ENCODE results near the gene HOGA1. TPM values are rescaled to one million over a fixed set of nuclear protein-coding genes. Genes with fewer than 3 reads are reported as not detected.
"Not testable (repeated sequence)": the region's sequence is repeated elsewhere in the genome, so short reads cannot be mapped to it uniquely, and the experiment has no call there.

HOGA1 gene
- polyA plus RNA-seq, 3 donors = 1.2 to 6.6 (median 4.6) TPM

DNA sequence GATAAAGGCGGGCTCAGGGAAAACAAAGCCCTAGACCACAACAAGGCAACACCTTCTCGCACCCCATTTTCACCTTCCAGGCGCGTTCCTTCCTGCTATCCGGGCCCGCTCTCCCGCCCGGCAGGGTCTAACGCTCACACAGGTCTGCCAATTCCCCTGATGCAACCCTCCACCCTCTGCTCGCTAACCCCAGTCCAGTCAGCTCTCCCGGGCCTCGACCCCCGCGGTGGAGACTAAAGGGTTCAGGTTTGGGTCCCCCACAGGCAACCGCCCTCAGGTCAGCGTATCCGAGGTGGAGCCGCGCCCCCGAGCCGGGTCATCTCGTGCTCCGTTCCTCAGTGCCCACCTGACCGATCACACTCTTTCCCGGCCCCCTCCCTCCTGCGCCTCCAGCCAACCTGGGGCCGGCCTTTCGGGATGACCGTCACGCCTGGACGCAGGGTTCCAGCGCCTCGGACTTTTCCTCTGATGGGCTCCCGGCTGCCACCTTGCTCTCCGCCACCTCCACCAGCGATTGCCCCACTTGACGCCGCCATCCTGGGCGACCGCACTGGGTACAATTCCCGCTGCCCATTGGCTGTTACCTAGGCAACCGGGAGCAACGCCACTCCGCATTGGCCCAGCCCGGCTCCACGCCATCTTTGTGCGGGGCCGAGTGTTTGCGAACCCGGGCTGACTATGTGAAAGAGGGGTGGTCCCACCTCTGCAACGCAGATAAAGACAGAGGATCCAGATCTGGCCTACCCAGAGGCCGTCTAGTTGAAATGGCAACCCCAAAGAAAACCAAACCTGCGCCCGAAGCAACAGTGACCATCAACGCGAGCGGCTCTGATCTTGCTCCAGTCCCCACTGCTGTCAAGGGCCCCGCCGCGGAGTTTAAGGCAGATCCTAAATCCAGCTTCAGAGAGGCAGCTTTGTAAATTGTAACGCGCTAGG is 49.0 kb downstream of the HOGA1 start, which contains the start of gene MORN4:
TSS of gene MORN4 (minus strand) at position 552 of the 936 bp plus-strand sequence. CDS start 13,847 bp downstream, outside the sequence.
- WGBS, 3 donors = 2 to 5% (median 4%) methylated on average over 61 to 62 of the region's 62 CpGs
- no peak within 1 kb of the TSS for H3K27ac ChIP-seq (ENCODE audit: low read depth, low read length)

DNA sequence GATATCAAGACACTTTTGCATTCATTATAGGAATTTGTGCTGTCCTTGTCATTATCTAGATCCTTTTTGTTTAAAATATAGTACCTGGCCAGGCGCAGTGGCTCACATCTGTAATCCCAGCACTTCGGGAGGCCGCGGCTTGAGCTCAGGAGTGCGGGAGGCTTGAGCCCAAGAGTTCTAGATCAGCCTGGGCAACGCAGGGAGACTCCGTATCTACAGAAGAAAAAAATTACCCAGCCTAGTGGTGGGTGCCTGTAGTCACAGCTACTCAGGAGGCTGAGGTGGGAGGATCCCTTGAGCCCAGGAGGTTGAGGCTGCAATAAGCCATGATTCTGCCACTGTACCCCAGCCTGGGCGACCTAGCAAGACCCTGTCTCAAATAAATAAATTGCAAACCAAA is 49.7 kb downstream of the HOGA1 start:
- H3K27ac ChIP-seq (ENCODE audit: low read depth, low read length) = no peak overlapping the region

GRCh38 chr10:97635577-97635976 is 51.4 kb downstream of the HOGA1 start:
- no peak overlapping the region for H3K27ac ChIP-seq (ENCODE audit: low read depth, low read length)
- 90 to 97% (median 95%) methylated on average over 1 of the region's 1 CpG for WGBS, 3 donors

More for the DNA sequence above, 49.7 kb downstream of the HOGA1 start:
- 57 to 88% (median 88%) methylated on average over 8 of the region's 8 CpGs for WGBS, 3 donors

GRCh38 chr10:97639090-97639489 is 54.9 kb downstream of the HOGA1 start:
- 89 to 95% (median 89%) methylated on average over 3 of the region's 3 CpGs for WGBS, 3 donors
- H3K27ac ChIP-seq (ENCODE audit: low read depth, low read length) = not testable (repeated sequence)

GRCh38 chr10:97640174-97640867 is 56.1 kb downstream of the HOGA1 start, which contains the start of gene PI4K2A:
Gene PI4K2A (plus strand): TSS chr10:97640671. CDS start chr10:97640743, 72 bp downstream.
- 2 to 3% (median 2%) methylated on average over 46 to 54 of the region's 54 CpGs for WGBS, 3 donors
- no peak within 1 kb of the TSS for H3K27ac ChIP-seq (ENCODE audit: low read depth, low read length)

DNA sequence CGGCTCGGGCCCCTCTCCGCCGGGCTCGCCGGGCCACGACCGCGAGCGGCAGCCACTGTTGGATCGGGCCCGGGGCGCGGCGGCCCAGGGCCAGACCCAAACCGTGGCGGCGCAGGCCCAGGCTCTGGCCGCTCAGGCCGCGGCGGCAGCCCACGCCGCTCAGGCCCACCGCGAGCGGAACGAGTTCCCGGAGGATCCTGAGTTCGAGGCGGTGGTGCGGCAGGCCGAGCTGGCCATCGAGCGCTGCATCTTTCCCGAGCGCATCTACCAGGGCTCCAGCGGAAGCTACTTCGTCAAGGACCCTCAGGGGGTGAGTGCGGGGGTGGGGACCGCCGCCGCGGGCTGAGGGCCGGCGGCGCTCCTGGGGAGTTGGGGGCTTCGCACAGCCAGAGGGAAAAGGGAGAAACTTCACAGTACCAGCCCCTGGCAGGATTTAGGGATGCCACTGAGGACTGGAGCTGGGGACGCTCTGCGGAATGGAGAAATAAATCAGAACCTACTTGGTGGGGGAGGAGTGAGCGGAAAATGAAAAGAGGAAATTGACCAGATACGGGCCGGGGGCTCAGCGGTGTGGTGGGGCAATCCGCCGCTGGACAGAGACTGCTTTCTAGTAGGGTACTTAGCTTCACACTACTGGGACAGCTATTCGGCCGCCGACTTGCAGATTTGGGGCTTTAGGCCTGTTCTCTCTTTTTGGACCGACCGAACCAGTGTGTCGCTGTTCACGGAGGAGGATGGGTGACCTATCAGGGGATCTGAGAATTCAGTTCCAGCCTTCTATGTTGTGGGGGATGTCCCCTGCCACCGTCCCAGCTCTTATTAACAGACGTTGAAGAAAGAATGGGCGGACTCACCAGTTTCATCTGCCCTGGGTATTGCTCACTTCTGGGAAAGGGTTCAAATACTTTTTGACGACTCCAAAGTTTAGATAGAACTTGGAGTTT is 57.0 kb downstream of the HOGA1 start:
- WGBS, 3 donors = 2% methylated on average over 62 to 67 of the region's 67 CpGs
- H3K27ac ChIP-seq (ENCODE audit: low read depth, low read length) = no peak overlapping the region

- WGBS, 3 donors = 95 to 96% (median 96%) methylated on average over 13 of the region's 13 CpGs
Measured at GRCh38 chr10:97642471-97643159, 58.4 kb downstream of the HOGA1 start.

GRCh38 chr10:97643441-97643985 is 59.3 kb downstream of the HOGA1 start:
- no peak overlapping the region for H3K27ac ChIP-seq (ENCODE audit: low read depth, low read length)
- 86 to 97% (median 88%) methylated on average over 4 of the region's 4 CpGs for WGBS, 3 donors

More at GRCh38 chr10:97642471-97643159, 58.4 kb downstream of the HOGA1 start:
- H3K27ac ChIP-seq (ENCODE audit: low read depth, low read length) = not testable (repeated sequence)

- no peak overlapping the region for H3K27ac ChIP-seq (ENCODE audit: low read depth, low read length)
- WGBS, 3 donors = 93 to 94% (median 93%) methylated on average over 4 of the region's 4 CpGs
Measured at GRCh38 chr10:97644936-97645335, 60.7 kb downstream of the HOGA1 start.

GRCh38 chr10:97647556-97647955 is 63.4 kb downstream of the HOGA1 start:
- WGBS, 3 donors = 70 to 95% (median 76%) methylated on average over 1 of the region's 1 CpG
- H3K27ac ChIP-seq (ENCODE audit: low read depth, low read length) = no peak overlapping the region

GRCh38 chr10:97648562-97649404 is 64.6 kb downstream of the HOGA1 start:
- no peak overlapping the region for H3K27ac ChIP-seq (ENCODE audit: low read depth, low read length)
- 69 to 80% (median 74%) methylated on average over 5 of the region's 5 CpGs for WGBS, 3 donors

GRCh38 chr10:97649405-97649750 is 65.2 kb downstream of the HOGA1 start:
- H3K27ac ChIP-seq (ENCODE audit: low read depth, low read length) = not testable (repeated sequence)
- WGBS, 3 donors = 89 to 95% (median 94%) methylated on average over 4 of the region's 4 CpGs

DNA sequence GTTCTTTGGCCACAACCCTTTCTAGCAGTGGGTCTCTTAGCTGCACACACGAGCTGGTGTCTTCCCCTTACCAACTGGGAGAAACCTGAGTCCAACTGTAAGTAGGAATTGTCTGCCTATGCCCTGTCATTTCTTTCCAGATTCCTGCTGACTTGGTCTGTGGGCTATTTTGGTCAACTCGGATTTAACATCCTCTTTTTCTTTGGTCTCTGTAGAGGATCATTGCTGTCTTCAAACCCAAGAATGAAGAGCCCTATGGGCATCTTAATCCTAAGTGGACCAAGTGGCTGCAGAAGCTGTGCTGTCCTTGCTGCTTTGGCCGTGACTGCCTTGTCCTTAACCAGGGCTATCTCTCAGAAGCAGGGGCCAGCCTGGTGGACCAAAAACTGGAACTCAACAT is 66.5 kb downstream of the HOGA1 start:
- 84 to 89% (median 88%) methylated on average over 3 of the region's 3 CpGs for WGBS, 3 donors
- H3K27ac ChIP-seq (ENCODE audit: low read depth, low read length) = no peak overlapping the region

DNA sequence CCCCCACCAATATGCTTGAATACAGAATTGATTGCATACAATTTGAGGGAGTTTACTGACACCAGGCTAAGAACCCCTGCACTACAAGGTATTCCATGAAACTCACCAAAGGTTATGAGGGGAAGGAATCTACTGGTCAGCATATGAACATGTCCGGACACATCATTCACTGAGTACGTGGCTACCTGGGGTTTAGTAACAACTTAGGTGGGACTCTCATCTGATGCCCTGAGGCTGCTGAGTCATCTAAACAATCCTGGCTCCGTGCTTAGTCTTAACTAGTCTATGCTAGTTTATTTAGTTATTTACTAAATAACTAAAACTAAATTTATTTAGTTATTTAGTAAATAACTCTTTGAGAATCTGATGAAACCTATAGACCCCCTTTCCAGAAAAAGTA is 67.6 kb downstream of the HOGA1 start:
- no peak overlapping the region for H3K27ac ChIP-seq (ENCODE audit: low read depth, low read length)
- 92 to 94% (median 94%) methylated on average over 3 of the region's 3 CpGs for WGBS, 3 donors

DNA sequence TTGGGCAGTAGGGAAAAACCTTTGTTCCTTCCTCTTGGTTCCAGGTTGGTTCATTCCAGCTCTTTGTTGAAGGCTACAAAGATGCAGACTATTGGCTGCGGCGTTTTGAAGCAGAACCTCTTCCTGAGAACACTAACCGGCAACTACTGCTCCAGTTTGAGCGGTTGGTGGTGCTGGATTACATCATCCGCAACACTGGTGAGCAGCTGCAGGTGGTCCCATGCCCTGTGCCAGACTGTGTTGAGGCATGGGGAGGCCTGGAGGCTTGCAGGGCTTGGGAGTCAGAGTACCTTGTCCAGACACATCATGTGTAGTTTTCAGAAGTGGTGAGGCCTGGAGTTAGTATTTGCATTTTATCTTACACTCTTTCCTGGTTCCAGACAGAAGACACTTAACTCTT is 72.6 kb downstream of the HOGA1 start:
- 69 to 85% (median 77%) methylated on average over 5 of the region's 5 CpGs for WGBS, 3 donors
- H3K27ac ChIP-seq (ENCODE audit: low read depth, low read length) = no peak overlapping the region

GRCh38 chr10:97659589-97659988 is 75.4 kb downstream of the HOGA1 start:
- no peak overlapping the region for H3K27ac ChIP-seq (ENCODE audit: low read depth, low read length)
- WGBS, 3 donors = 30 to 100% (median 40%) methylated on average over 1 of the region's 1 CpG

All from adipose tissue (tissue), 3 donors.